SHP77 (cell line): Measurements from ENCODE around the gene OR11H1.
"Not testable (repeated sequence)": the region's sequence is repeated elsewhere in the genome, so short reads cannot be mapped to it uniquely, and the experiment has no call there.

Experiments
- DNase-seq, 2 experiments: peaks; one replicate each; lab custom pipeline; 2025; lab: John Stamatoyannopoulos, UW

The OR11H1 gene

DNA sequence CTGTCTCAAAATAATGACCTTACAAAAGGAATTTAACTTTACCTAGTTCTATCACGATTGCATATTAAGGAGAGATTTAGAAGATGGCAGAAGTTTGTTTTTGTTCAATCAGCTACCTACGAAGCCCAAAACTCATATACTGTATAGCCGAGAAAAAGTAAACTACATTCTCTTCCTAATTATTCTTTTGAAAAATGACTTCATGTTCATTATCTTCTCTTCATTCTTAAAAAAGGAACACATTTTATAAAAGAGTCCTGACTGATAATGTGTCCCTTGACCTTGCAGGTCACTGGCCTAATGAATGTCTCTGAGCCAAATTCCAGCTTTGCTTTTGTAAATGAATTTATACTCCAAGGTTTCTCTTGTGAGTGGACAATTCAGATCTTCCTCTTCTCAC is at the start of gene OR11H1:
Gene OR11H1, plus strand, starts transcription at position 301 of the 400 bp plus-strand sequence. Its CDS starts 0 bp downstream, at position 301.
- DNase-seq, result not testable (repeated sequence)

DNA sequence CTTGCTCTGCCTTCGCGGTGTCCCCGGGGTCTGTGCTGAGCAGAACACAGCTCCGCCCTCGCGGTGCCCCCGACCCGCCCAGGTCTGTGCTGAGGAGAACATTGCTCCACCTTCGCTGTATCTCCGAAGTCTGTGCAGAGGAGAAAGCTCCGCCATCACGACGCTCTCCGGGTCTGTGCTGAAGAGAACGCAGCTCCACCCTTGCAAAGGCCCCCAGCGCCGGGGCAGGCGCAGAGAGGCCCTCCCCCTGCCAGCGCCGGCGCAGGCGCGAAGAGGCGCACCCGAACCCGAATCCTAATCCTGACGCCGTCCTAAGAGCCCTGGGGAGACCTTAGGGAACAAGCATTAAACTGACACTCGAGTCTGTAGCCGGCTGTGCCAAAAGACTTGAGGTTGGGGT is 18.0 kb upstream of the OR11H1 start:
- DNase-seq, result not testable (repeated sequence)

DNA sequence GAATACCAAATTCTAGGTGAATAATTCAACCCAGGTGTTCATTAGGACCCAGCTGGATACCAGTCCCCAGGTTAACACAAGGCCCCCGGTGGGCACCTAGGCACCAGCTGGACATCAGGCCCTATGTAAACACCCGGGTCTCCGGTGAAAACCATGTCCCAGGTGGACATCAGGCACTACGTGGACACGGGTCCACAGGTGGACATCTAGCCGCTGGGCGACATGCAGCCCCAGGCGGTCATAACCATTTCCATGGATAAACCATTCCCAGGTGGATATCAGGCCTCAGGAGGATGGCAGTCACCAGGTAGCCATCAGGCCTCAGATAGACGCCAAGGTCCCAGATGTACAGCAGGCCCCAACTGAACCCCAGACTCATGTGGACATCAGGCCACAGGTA is 12.1 kb upstream of the OR11H1 start:
- DNase-seq, result not testable (repeated sequence)

GRCh38 chr22:15553767-15554166 is 25.8 kb downstream of the OR11H1 start:
- not testable (repeated sequence) for DNase-seq

DNA sequence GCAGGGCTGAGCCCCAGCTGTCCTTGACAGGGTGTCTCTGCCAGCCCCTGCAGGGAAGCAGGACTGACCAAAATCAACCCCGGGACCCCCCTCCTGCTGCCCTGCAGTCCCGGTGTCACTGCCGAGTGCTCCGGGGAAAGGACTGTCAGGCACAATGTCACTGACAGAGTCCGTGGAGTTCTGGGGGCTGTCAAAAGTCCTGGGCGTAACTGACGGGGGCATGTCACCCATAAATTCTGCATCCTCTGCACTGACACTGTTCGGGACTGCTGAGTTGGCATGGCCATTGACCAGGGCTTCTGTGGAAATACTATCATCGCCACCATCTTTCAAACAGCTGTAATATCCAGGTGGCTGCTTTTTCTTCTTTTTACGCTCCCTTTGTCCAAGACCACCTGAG is 35.5 kb downstream of the OR11H1 start:
- not testable (repeated sequence) for DNase-seq

DNA sequence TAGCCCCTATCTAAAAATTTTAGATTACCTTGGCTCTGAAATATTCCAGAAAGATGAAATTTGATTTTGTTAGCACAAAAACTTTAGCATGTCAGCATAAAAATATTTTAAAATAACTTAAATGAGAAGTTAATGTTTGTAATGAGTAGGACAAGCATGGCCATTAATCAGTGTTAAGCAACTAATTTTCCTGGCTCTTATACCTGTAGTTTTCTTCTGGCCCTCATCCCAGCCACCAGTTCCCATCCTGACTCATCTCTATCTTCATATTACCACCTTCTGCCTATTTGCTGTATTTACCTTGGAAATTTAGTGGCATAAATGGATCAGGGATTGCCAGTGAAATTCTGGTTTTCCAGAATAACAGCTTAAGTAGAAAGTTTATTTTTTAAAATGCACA is 37.1 kb downstream of the OR11H1 start:
- DNase-seq, result not testable (repeated sequence)
